Measurements from ENCODE around the gene DCAF11. TPM values are rescaled to one million over a fixed set of nuclear protein-coding genes. Genes with fewer than 3 reads are reported as not detected.

Gene DCAF11
- total RNA-seq, 2 donors from 2014 or later = 89.2 to 106 TPM

DNA sequence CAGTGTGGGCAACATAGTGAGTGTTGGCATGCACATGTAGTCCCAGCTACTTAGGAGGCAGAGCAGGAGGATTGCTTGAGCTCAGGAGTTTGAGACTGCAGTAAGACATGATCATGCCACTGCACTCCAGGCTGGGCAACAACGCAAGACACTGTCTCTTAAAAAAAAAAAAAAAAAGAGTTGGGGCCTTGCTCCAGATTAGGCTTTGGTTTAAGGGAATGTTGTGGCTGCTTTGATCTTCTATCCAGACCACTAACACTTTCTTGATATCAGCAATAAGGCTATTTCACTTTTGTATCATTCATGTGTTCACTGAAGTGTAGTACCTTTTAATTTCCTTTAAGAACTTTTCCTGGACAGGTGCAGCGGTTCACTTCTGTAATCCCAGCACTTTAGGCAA lies 13.1 kb downstream of the DCAF11 start:
- Histone ChIP-seq H3K4me1 (no peaks in the 10 kb centered on the region), H3K36me3 (no peaks in the 10 kb centered on the region), H3K9ac (ENCODE audit: low read depth in 2 of 2, low read length in 2 of 2) (no peak overlapping the region), H3K9me3 (no peaks in the 10 kb centered on the region), H3K27me3 (no peaks in the 10 kb centered on the region), H3K27ac (no peak overlapping the region), H3K4me3 (no peak overlapping the region)
- TF ChIP-seq, protein P1, sequence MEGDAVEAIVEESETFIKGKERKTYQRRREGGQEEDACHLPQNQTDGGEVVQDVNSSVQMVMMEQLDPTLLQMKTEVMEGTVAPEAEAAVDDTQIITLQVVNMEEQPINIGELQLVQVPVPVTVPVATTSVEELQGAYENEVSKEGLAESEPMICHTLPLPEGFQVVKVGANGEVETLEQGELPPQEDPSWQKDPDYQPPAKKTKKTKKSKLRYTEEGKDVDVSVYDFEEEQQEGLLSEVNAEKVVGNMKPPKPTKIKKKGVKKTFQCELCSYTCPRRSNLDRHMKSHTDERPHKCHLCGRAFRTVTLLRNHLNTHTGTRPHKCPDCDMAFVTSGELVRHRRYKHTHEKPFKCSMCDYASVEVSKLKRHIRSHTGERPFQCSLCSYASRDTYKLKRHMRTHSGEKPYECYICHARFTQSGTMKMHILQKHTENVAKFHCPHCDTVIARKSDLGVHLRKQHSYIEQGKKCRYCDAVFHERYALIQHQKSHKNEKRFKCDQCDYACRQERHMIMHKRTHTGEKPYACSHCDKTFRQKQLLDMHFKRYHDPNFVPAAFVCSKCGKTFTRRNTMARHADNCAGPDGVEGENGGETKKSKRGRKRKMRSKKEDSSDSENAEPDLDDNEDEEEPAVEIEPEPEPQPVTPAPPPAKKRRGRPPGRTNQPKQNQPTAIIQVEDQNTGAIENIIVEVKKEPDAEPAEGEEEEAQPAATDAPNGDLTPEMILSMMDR (IDR thresholded peaks at IDR 0.05) = no peak
- intact Hi-C loops (cut with DNase I) = no loop called here
- no peak for DNase-seq

DNA sequence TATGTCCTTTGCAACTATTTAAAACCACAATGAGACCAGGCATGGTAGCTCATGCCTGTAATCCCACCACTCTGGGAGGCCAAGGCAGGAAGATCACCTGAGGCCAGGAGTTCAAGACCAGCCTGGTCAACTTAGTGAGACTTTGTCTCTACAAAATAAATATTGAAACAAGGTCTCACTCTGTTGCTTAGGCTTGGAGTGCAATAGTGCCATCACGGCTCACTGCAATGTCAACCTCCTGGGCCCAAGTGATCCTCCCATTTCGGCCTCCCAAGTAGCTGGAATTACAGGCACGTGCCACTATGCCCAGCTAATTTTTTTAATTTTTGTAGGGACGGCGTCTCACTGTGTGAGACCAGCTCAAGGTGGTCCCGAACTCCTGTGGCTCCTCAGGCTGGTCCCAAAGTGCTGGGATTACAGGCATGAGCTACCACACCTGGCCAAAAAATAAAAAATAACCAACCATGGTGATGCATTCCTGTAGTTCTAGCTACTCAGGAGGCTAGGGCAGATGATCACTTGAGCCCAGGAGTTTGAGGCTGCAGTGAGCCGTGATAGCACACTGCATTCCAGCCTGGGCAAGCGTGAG lies 14.9 kb downstream of the DCAF11 start:
- H3K4me3 ChIP-seq = no peak overlapping the region
- no peak for DNase-seq
- no peaks in the 10 kb centered on the region for H3K27me3 ChIP-seq
- H3K9me3 ChIP-seq = no peaks in the 10 kb centered on the region
- H3K4me1 ChIP-seq = no peaks in the 10 kb centered on the region
- no peaks in the 10 kb centered on the region for H3K36me3 ChIP-seq
- intact Hi-C loops (cut with DNase I) = no loop called here
- H3K9ac ChIP-seq (ENCODE audit: low read depth in 2 of 2, low read length in 2 of 2) = no peak overlapping the region
- TF ChIP-seq, protein P1 (IDR thresholded peaks at IDR 0.05) = no peak
- H3K27ac ChIP-seq = no peak overlapping the region

GRCh38 chr14:24130380-24130716 lies 15.8 kb downstream of the DCAF11 start, which contains the start of gene FITM1:
Gene FITM1, plus strand, starts transcription at chr14:24130659. Its CDS starts 905 bp downstream, at chr14:24131564.
- intact Hi-C loops (cut with DNase I) = no loop called here
- Histone ChIP-seq H3K36me3 (no peaks in the 10 kb centered on the region), H3K9me3 (no peaks in the 10 kb centered on the region), H3K27ac (no peak within 1 kb of the TSS), H3K4me1 (no peaks in the 10 kb centered on the region), H3K27me3 (no peaks in the 10 kb centered on the region), H3K9ac (ENCODE audit: low read depth in 2 of 2, low read length in 2 of 2) (no peak within 1 kb of the TSS), H3K4me3 (no peak within 1 kb of the TSS)
- TF ChIP-seq, protein P1 (IDR thresholded peaks at IDR 0.05) = no peak
- no peak for DNase-seq

DNA sequence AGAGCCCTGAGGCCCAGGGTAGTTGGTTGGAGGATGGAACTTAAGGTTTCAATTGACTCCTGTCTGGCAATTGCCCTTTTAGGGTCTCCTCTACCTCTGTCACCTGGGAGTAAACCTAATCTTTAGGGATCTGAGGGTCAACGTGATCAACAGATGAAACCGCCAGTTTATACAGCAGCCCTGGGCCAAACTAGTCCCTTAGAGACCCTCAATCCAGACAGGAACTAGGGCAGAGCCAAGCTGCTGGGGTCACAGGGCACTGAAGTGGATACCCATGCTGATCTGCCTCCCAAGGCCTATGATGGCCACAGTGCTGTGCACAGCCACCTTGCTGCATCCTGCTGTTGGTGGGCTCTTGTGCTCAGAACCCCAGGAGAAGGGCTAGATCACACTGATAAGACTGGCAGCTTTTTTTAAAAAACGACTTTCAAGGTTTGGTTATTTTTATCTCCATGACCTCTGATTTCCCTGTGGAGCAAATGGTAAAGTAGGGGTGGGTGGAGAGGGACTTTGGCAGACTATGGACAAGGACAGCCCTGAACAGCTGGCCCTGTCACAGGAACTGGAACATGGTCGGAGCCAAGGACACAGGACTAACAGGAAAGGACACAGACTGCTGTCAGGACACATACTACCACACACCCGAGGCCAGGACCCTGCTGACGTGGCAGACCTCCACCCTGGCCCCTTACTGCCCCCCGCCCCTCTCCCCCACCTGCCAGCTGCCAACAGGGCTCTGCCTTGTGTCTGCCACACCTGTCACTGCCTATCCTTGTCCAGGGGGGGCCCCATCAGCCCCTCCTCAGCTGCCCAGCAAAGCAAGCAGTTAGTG lies 16.4 kb downstream of the DCAF11 start:
- intact Hi-C loops (cut with DNase I) = no loop called here
- no peak for DNase-seq
- TF ChIP-seq, protein P1 (IDR thresholded peaks at IDR 0.05) = no peak
- no peak overlapping the region for H3K9ac ChIP-seq (ENCODE audit: low read depth in 2 of 2, low read length in 2 of 2)
- H3K27me3 ChIP-seq = no peaks in the 10 kb centered on the region
- H3K36me3 ChIP-seq = no peaks in the 10 kb centered on the region
- no peak overlapping the region for H3K4me3 ChIP-seq
- no peak overlapping the region for H3K27ac ChIP-seq
- H3K4me1 ChIP-seq = no peaks in the 10 kb centered on the region
- H3K9me3 ChIP-seq = no peaks in the 10 kb centered on the region

DNA sequence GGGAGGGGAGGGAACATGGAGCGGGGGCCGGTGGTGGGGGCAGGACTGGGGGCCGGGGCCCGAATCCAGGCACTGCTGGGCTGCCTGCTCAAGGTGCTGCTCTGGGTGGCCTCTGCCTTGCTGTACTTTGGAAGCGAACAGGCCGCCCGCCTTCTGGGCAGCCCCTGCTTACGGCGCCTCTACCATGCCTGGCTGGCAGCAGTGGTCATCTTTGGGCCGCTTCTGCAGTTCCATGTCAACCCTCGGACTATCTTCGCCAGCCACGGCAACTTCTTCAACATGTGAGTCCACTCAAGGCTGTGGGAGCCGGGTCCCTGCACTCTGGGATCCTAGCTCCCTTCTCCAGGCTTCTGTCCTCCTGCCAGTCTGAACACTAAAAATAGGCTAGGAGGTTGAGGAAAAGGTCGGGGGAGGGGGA lies 17.0 kb downstream of the DCAF11 start:
- Histone ChIP-seq H3K36me3 (no peaks in the 10 kb centered on the region), H3K9me3 (no peaks in the 10 kb centered on the region), H3K4me1 (no peaks in the 10 kb centered on the region), H3K4me3 (no peak overlapping the region), H3K27ac (no peak overlapping the region), H3K9ac (ENCODE audit: low read depth in 2 of 2, low read length in 2 of 2) (no peak overlapping the region), H3K27me3 (no peaks in the 10 kb centered on the region)
- TF ChIP-seq, protein P1 (IDR thresholded peaks at IDR 0.05) = no peak
- no peak for DNase-seq
- intact Hi-C loops (cut with DNase I) = no loop called here
